H9 (cell line): ENCODE measurements around the gene ANKRD22. TPM values are rescaled to one million over a fixed set of nuclear protein-coding genes. Genes with fewer than 3 reads are reported as not detected.

Source experiments
- DNase-seq: peaks from one replicate; pipeline ENCODE4 v3.0.0-alpha.2; 2017
- H2AFZ ChIP-seq: one replicate; pipeline ENCODE4 v1.6.1; 2013; ENCODE audit warnings: mild to moderate bottlenecking, low read length, control low read depth, moderate library complexity
- H2AK5ac ChIP-seq: 2 replicates; pipeline ENCODE4 v1.6.1; 2013; ENCODE audit warnings: low read length, control low read depth, mixed read lengths; ENCODE audit not compliant: insufficient read length
- H2BK120ac ChIP-seq: one replicate; pipeline ENCODE4 v1.6.1; 2013; ENCODE audit warnings: low read depth, mild to moderate bottlenecking, low read length, control low read depth, inconsistent platforms; ENCODE audit not compliant: poor library complexity, severe bottlenecking
- H2BK12ac ChIP-seq: 2 replicates; pipeline ENCODE4 v1.6.1; 2013; ENCODE audit warnings: low read length, control low read depth, mixed read lengths, low read depth; ENCODE audit not compliant: insufficient read length
- H2BK15ac ChIP-seq: 2 replicates; pipeline ENCODE4 v1.6.1; 2013; ENCODE audit warnings: low read depth, low read length, control low read depth
- H2BK20ac ChIP-seq: one replicate; pipeline ENCODE4 v1.6.1; 2013; ENCODE audit warnings: low read depth, mild to moderate bottlenecking, low read length, control low read depth, inconsistent platforms; ENCODE audit not compliant: poor library complexity, severe bottlenecking
- H2BK5ac ChIP-seq: 2 replicates; pipeline ENCODE4 v1.6.1; 2013; ENCODE audit warnings: low read length, control low read depth, mixed read lengths; ENCODE audit not compliant: insufficient read length
- H3K14ac ChIP-seq: 2 replicates; pipeline ENCODE4 v1.6.1; 2013; ENCODE audit warnings: low read length, control low read depth; ENCODE audit not compliant: insufficient read depth
- H3K18ac ChIP-seq: 2 replicates; pipeline ENCODE4 v1.6.1; 2013; ENCODE audit warnings: low read depth, mild to moderate bottlenecking, mixed read lengths, low read length, control low read depth; ENCODE audit not compliant: insufficient read length
- H3K23ac ChIP-seq: 2 replicates; pipeline ENCODE4 v1.6.1; 2013; ENCODE audit warnings: low read length, control low read depth, mixed read lengths, low read depth; ENCODE audit not compliant: insufficient read length
- H3K23me2 ChIP-seq: 2 replicates; pipeline ENCODE4 v1.6.1; 2013; ENCODE audit warnings: low read depth, mild to moderate bottlenecking, mixed read lengths, low read length, control low read depth; ENCODE audit not compliant: insufficient read length, poor library complexity, severe bottlenecking
- H3K27ac ChIP-seq: 2 replicates; pipeline ENCODE4 v1.5.1; 2013; ENCODE audit warnings: low read length, control low read depth, mixed read lengths, low read depth; ENCODE audit not compliant: insufficient read length
- H3K27me3 ChIP-seq: 2 replicates; pipeline ENCODE4 v1.6.1; 2013; ENCODE audit warnings: low read length, control low read depth, inconsistent platforms; ENCODE audit not compliant: insufficient read depth
- H3K4ac ChIP-seq: 2 replicates; pipeline ENCODE4 v1.6.1; 2013; ENCODE audit warnings: low read depth, mild to moderate bottlenecking, control low read depth, inconsistent platforms, low read length, moderate library complexity
- H3K4me1 ChIP-seq: 2 replicates; pipeline ENCODE4 v1.6.1; 2013; ENCODE audit warnings: low read length, control low read depth, inconsistent platforms; ENCODE audit not compliant: insufficient read depth
- H3K4me2 ChIP-seq: 2 replicates; pipeline ENCODE4 v1.6.1; 2013; ENCODE audit warnings: low read length, control low read depth, mixed read lengths; ENCODE audit not compliant: insufficient read length, insufficient read depth
- H3K56ac ChIP-seq: 2 replicates; pipeline ENCODE4 v1.6.1; 2013; ENCODE audit warnings: low read depth, mild to moderate bottlenecking, mixed read lengths, low read length, control low read depth; ENCODE audit not compliant: insufficient read length
- H3K79me1 ChIP-seq: 2 replicates; pipeline ENCODE4 v1.6.1; 2013; ENCODE audit warnings: low read depth, mild to moderate bottlenecking, moderate library complexity, low read length, control low read depth, inconsistent platforms; ENCODE audit not compliant: insufficient read depth, poor library complexity, severe bottlenecking
- H3K79me2 ChIP-seq: 2 replicates; pipeline ENCODE4 v1.6.1; 2013; ENCODE audit warnings: low read length, control low read depth, inconsistent platforms; ENCODE audit not compliant: insufficient read depth
- H3K9ac ChIP-seq: 2 replicates; pipeline ENCODE4 v1.6.1; 2013; ENCODE audit warnings: low read length, control low read depth, mixed read lengths; ENCODE audit not compliant: insufficient read length; ENCODE audit errors: extremely low read depth
- H3K9me3 ChIP-seq: one replicate; pipeline ENCODE4 v1.6.1; 2013; ENCODE audit warnings: low read depth, low read length, inconsistent platforms; ENCODE audit not compliant: control insufficient read depth
- H3T11ph ChIP-seq: one replicate; pipeline ENCODE4 v1.6.1; 2013; ENCODE audit warnings: mild to moderate bottlenecking, low read length, control low read depth, inconsistent platforms
- H4K20me1 ChIP-seq: one replicate; pipeline ENCODE4 v1.6.1; 2013; ENCODE audit not compliant: control insufficient read depth, insufficient read length, insufficient read depth
- H4K5ac ChIP-seq: 2 replicates; pipeline ENCODE4 v1.6.1; 2013; ENCODE audit warnings: low read depth, mild to moderate bottlenecking, mixed read lengths, low read length, control low read depth; ENCODE audit not compliant: insufficient read length
- H4K8ac ChIP-seq: replicated peaks from 2 replicates; pipeline ENCODE4 v1.6.1; 2013; ENCODE audit warnings: low read length, control low read depth, mixed read lengths, low read depth; ENCODE audit not compliant: insufficient read length
- H4K91ac ChIP-seq: 2 replicates; pipeline ENCODE4 v1.6.1; 2013; ENCODE audit warnings: low read depth, mild to moderate bottlenecking, moderate library complexity, mixed read lengths, low read length, control low read depth; ENCODE audit not compliant: insufficient read length
- H3K27ac Mint-ChIP-seq, 3 experiments: 2 replicates in 2 of 3; 3 replicates in 1 of 3; pipeline ENCODE4 v1.8.0; 2020 to 2021; ENCODE audit warnings: mixed read lengths in 3 of 3, mild to moderate bottlenecking in 1 of 3, moderate library complexity in 1 of 3
- H3K27me3 Mint-ChIP-seq: 2 replicates; pipeline ENCODE4 v1.8.0; 2021; ENCODE audit warnings: low read depth, mild to moderate bottlenecking, moderate library complexity, mixed read lengths
- H3K36me3 Mint-ChIP-seq, 3 experiments: 2 replicates in 2 of 3; 3 replicates in 1 of 3; pipeline ENCODE4 v1.8.0; 2020 to 2021; ENCODE audit warnings: low read depth in 3 of 3, mixed read lengths in 3 of 3; ENCODE audit not compliant: insufficient read depth in 1 of 3
- H3K4me1 Mint-ChIP-seq, 2 experiments: 2 replicates each; pipeline ENCODE4 v1.8.0; 2020; ENCODE audit warnings: mixed read lengths in 2 of 2
- H3K4me3 Mint-ChIP-seq, 2 experiments: 2 replicates in 1 of 2; 3 replicates in 1 of 2; pipeline ENCODE4 v1.8.0; 2020 to 2021; ENCODE audit warnings: mild to moderate bottlenecking in 2 of 2, mixed read lengths in 2 of 2, moderate library complexity in 1 of 2
- H3K9me3 Mint-ChIP-seq, 2 experiments: 2 replicates in 1 of 2; 3 replicates in 1 of 2; pipeline ENCODE4 v1.8.0; 2020; ENCODE audit warnings: mild to moderate bottlenecking in 2 of 2, mixed read lengths in 2 of 2, moderate library complexity in 1 of 2
- whole genome bisulfite sequencing: extraction: QIAGEN DNeasy Blood & Tissue Kit; methylation state at CpG from one replicate; pipeline ENCODE4 v1.1.7; 2013; ENCODE audit warnings: missing lambda C conversion rate, low lambda C conversion rate, mixed read lengths; ENCODE audit not compliant: insufficient read length; ENCODE audit errors: extremely low coverage; 5-methylcytosine and 5-hydroxymethylcytosine counted together
- long read RNA-seq: library from polyadenylated mRNA; unstranded; transcript quantifications from one replicate; pipeline ENCODE4 v2.0.0, GENCODE V29; 2020
- total RNA-seq: library from RNA; stranded (reverse); gene quantifications from 2 replicates; pipeline ENCODE4 v1.2.1, GENCODE V29; 2021
- TF ChIP-seq, protein P1 (sequence below): fragments of 200-600 bp; sonication (generic); conservative IDR thresholded peaks from 3 replicates; pipeline ENCODE4 v1.8.0; 2021; ENCODE audit warnings: antibody characterized with exemption, mild to moderate bottlenecking

ANKRD22 gene
- not detected in 2 replicates for total RNA-seq
- long read RNA-seq, result 0 reads

DNA sequence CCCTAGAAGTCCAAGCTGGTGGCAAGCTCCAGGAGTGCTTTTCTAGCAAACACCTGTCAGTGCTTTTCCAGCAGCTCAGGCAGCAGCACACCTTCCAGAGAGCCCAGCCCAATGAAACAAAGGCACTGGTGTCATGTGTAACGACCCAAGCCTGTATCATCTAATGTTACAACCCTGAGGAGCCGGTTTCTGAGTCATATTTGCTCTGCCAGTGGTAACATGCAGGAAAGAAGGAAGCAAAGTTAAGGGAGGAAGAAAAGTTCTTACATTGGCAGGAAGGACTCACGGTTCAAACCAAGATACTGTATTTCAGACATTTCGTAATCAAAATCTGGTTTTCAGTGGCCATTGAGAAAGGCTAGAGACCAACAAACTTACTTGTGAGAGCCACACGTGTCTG lies at the start of gene ANKRD22:
Gene ANKRD22 (minus strand): TSS at position 139 of the 400 bp plus-strand sequence. CDS start 237 bp downstream, outside the sequence.
- no peak within 1 kb of the TSS for H3K4me3 Mint-ChIP-seq
- Histone ChIP-seq H3K18ac (no peak within 1 kb of the TSS), H3K27ac (no peak within 1 kb of the TSS), H3K9ac (no peak within 1 kb of the TSS), H2AK5ac (no peak within 1 kb of the TSS), H3K79me1 (no peaks in the 10 kb centered on the region), H4K91ac (no peak within 1 kb of the TSS), H2BK12ac (no peak within 1 kb of the TSS), H3K4ac (no peak within 1 kb of the TSS), H3K23ac (no peak within 1 kb of the TSS), H2BK5ac (no peak within 1 kb of the TSS), H3K4me1 (no peaks in the 10 kb centered on the region; the same call in none of the 2 replicates), H3K14ac (no peak within 1 kb of the TSS), H2BK120ac (no peak within 1 kb of the TSS), H4K8ac (no peak within 1 kb of the TSS), H3T11ph (no peak within 1 kb of the TSS), H3K79me2 (no peaks in the 10 kb centered on the region), H3K4me2 (no peak within 1 kb of the TSS), H3K9me3 (no peaks in the 10 kb centered on the region), H4K20me1 (no peaks in the 10 kb centered on the region), H3K23me2 (no peaks in the 10 kb centered on the region), H2AFZ (peak within 1 kb of the TSS; percentile 80), H3K27me3 (no peaks in the 10 kb centered on the region), H2BK15ac (no peak within 1 kb of the TSS), H4K5ac (no peak within 1 kb of the TSS), H3K56ac (no peak within 1 kb of the TSS), H2BK20ac (no peak within 1 kb of the TSS)
- TF ChIP-seq, protein P1, sequence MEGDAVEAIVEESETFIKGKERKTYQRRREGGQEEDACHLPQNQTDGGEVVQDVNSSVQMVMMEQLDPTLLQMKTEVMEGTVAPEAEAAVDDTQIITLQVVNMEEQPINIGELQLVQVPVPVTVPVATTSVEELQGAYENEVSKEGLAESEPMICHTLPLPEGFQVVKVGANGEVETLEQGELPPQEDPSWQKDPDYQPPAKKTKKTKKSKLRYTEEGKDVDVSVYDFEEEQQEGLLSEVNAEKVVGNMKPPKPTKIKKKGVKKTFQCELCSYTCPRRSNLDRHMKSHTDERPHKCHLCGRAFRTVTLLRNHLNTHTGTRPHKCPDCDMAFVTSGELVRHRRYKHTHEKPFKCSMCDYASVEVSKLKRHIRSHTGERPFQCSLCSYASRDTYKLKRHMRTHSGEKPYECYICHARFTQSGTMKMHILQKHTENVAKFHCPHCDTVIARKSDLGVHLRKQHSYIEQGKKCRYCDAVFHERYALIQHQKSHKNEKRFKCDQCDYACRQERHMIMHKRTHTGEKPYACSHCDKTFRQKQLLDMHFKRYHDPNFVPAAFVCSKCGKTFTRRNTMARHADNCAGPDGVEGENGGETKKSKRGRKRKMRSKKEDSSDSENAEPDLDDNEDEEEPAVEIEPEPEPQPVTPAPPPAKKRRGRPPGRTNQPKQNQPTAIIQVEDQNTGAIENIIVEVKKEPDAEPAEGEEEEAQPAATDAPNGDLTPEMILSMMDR, result no peak
- H3K9me3 Mint-ChIP-seq, result no peaks in the 10 kb centered on the region
- H3K36me3 Mint-ChIP-seq, result no peaks in the 10 kb centered on the region
- H3K27me3 Mint-ChIP-seq, result no peaks in the 10 kb centered on the region
- WGBS, result no CpG with 5 or more reads among the region's 5 CpGs
- H3K27ac Mint-ChIP-seq, result no peak within 1 kb of the TSS
- DNase-seq, result peak; percentile 47
- peaks cover 15 to 17% of the 10 kb centered on the region in 2 experiments for H3K4me1 Mint-ChIP-seq
